Neural crest cell (in vitro differentiated cells): ENCODE results near the gene CYB561. TPM values are rescaled to one million over a fixed set of nuclear protein-coding genes. Genes with fewer than 3 reads are reported as not detected.

Experiments used
- DNase-seq: peaks from one replicate; pipeline ENCODE4 v3.0.0; 2021; ENCODE audit warnings: low read depth, mixed read lengths, low spot score
- H3K27ac Mint-ChIP-seq: one replicate; pipeline ENCODE4 v1.8.0; 2021; ENCODE audit warnings: mild to moderate bottlenecking, mixed read lengths; ENCODE audit not compliant: unreplicated experiment
- H3K27me3 Mint-ChIP-seq: 2 replicates; pipeline ENCODE4 v1.8.0; 2021; ENCODE audit warnings: low read depth, mild to moderate bottlenecking, mixed read lengths
- H3K36me3 Mint-ChIP-seq: 2 replicates; pipeline ENCODE4 v1.8.0; 2021; ENCODE audit warnings: low read depth, mild to moderate bottlenecking, mixed read lengths
- H3K4me1 Mint-ChIP-seq: 2 replicates; pipeline ENCODE4 v1.8.0; 2021; ENCODE audit warnings: mixed read lengths
- H3K4me3 Mint-ChIP-seq: one replicate; pipeline ENCODE4 v1.8.0; 2021; ENCODE audit warnings: mild to moderate bottlenecking, mixed read lengths
- H3K9me3 Mint-ChIP-seq: 2 replicates; pipeline ENCODE4 v1.8.0; 2021; ENCODE audit warnings: mixed read lengths
- CTCF ChIP-seq: fragments of 200-600 bp; sonication (generic); conservative IDR thresholded peaks from 2 replicates; pipeline ENCODE4 v1.5.0; 2021; ENCODE audit warnings: antibody characterized with exemption, mild to moderate bottlenecking
- total RNA-seq: library from RNA; stranded (reverse); gene quantifications from 2 replicates; pipeline ENCODE4 v1.2.1, GENCODE V29; 2021

CYB561 gene
- total RNA-seq, 1 donor from 2014 or later = 12.2 TPM

GRCh38 chr17:63491977-63492618 lies 46.0 kb upstream of the CYB561 start:
- no peak overlapping the region for H3K27ac Mint-ChIP-seq
- DNase-seq = no peak
- no peaks in the 10 kb centered on the region for H3K4me1 Mint-ChIP-seq
- H3K27me3 Mint-ChIP-seq = peaks cover 8% of the 10 kb centered on the region
- H3K9me3 Mint-ChIP-seq = no peaks in the 10 kb centered on the region
- no peak for TF ChIP-seq CTCF
- no peak overlapping the region for H3K4me3 Mint-ChIP-seq
- H3K36me3 Mint-ChIP-seq = no peaks in the 10 kb centered on the region

- Mint-ChIP-seq H3K4me3 (no peak overlapping the region), H3K4me1 (no peaks in the 10 kb centered on the region), H3K27ac (no peak overlapping the region), H3K9me3 (no peaks in the 10 kb centered on the region), H3K36me3 (no peaks in the 10 kb centered on the region), H3K27me3 (peaks cover 8% of the 10 kb centered on the region)
- no peak for TF ChIP-seq CTCF
- no peak for DNase-seq
Observed at GRCh38 chr17:63491413-63491812, 45.3 kb upstream of the CYB561 start.

DNA sequence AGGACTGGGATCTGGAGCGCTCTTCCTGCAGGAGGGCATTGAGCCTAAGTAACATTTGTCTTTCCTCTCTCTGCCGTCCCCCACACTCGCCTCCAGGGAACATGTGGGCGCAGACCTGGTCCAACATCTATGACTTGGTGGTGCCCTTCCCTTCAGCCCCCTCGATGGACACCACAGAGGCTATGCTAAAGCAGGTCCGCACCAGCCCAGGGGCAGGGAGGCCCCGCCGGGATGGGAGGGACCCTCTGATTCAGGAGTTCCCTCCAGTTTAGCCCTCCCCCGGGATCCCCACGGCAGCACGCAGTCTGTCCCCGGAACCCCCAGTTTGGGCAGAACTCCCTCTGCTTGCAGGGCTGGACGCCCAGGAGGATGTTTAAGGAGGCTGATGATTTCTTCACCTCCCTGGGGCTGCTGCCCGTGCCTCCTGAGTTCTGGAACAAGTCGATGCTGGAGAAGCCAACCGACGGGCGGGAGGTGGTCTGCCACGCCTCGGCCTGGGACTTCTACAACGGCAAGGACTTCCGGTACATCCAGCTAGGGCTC lies 44.8 kb upstream of the CYB561 start:
- H3K4me3 Mint-ChIP-seq = no peak overlapping the region
- H3K27ac Mint-ChIP-seq = no peak overlapping the region
- no peaks in the 10 kb centered on the region for H3K4me1 Mint-ChIP-seq
- DNase-seq = no peak
- TF ChIP-seq CTCF = no peak
- H3K9me3 Mint-ChIP-seq = no peaks in the 10 kb centered on the region
- H3K36me3 Mint-ChIP-seq = no peaks in the 10 kb centered on the region
- peaks cover 8% of the 10 kb centered on the region for H3K27me3 Mint-ChIP-seq

GRCh38 chr17:63490329-63490728 lies 44.2 kb upstream of the CYB561 start:
- Mint-ChIP-seq H3K9me3 (no peaks in the 10 kb centered on the region), H3K27ac (no peak overlapping the region), H3K4me1 (no peaks in the 10 kb centered on the region), H3K4me3 (no peak overlapping the region), H3K36me3 (no peaks in the 10 kb centered on the region), H3K27me3 (peaks cover 8% of the 10 kb centered on the region)
- no peak for DNase-seq
- no peak for TF ChIP-seq CTCF

DNA sequence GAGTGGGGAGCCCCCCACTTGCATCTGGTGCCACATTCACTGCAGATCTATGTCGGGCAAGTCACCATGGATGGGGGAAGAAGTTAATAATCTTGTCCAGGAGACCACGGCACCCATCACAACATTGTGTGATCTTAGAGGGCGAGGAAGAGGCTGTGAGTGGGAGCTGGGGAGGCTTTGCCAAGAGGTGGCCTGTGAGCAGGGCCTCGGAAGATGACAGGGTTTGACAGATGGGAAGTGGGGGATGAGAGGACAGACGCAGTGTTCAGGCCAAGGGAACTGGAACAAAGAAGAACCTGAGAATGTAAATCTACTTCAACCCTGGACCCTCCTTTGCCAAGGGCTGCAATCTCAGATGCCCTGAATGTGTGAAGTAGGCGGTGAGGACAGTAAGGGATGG lies 43.2 kb upstream of the CYB561 start:
- DNase-seq = no peak
- no peak overlapping the region for H3K27ac Mint-ChIP-seq
- H3K27me3 Mint-ChIP-seq = peaks cover 8% of the 10 kb centered on the region
- TF ChIP-seq CTCF = no peak
- H3K4me3 Mint-ChIP-seq = no peak overlapping the region
- no peaks in the 10 kb centered on the region for H3K9me3 Mint-ChIP-seq
- H3K4me1 Mint-ChIP-seq = no peaks in the 10 kb centered on the region
- no peaks in the 10 kb centered on the region for H3K36me3 Mint-ChIP-seq
